NT2/D1 (cell line): ENCODE measurements around the gene DUS1L.

Experiments
- SUZ12 ChIP-seq: IDR thresholded peaks from 2 replicates; pipeline ENCODE4 v1.6.1; 2011; ENCODE audit not compliant: insufficient read length, insufficient read depth; ENCODE audit errors: extremely low read depth
- YY1 ChIP-seq: IDR thresholded peaks from 2 replicates; pipeline ENCODE4 v1.6.1; 2011; ENCODE audit not compliant: insufficient read length, insufficient read depth
- ZNF274 ChIP-seq: IDR thresholded peaks from 2 replicates; pipeline ENCODE4 v1.6.1; 2011; ENCODE audit warnings: mild to moderate bottlenecking, low read depth, low read length

GRCh38 chr17:82114447-82114846 is 48.8 kb upstream of the DUS1L start:
- TF ChIP-seq SUZ12 = no peak
- no peak for TF ChIP-seq ZNF274
- no peak for TF ChIP-seq YY1
